Measurements from ENCODE around the gene EXD3.

EXD3 gene

GRCh38 chr9:137266585-137267453, 156.1 kb downstream of the EXD3 start:
- no peak for DNase-seq

- no peak for DNase-seq
Measured at GRCh38 chr9:137266162-137266527, 156.8 kb downstream of the EXD3 start.

GRCh38 chr9:137265496-137266161, 157.3 kb downstream of the EXD3 start:
- no peak for DNase-seq

GRCh38 chr9:137264067-137264466, 158.9 kb downstream of the EXD3 start:
- DNase-seq = no peak

GRCh38 chr9:137263506-137263905, 159.5 kb downstream of the EXD3 start:
- no peak for DNase-seq

GRCh38 chr9:137262909-137263285, 160.1 kb downstream of the EXD3 start:
- no peak for DNase-seq

GRCh38 chr9:137262173-137262908, 160.6 kb downstream of the EXD3 start:
- peak; percentile 56 for DNase-seq
